ENCODE results near the gene SOX18.
A peak's percentile ranks its signal among the peaks of the same experiment; 100 is the strongest.

The SOX18 gene

DNA sequence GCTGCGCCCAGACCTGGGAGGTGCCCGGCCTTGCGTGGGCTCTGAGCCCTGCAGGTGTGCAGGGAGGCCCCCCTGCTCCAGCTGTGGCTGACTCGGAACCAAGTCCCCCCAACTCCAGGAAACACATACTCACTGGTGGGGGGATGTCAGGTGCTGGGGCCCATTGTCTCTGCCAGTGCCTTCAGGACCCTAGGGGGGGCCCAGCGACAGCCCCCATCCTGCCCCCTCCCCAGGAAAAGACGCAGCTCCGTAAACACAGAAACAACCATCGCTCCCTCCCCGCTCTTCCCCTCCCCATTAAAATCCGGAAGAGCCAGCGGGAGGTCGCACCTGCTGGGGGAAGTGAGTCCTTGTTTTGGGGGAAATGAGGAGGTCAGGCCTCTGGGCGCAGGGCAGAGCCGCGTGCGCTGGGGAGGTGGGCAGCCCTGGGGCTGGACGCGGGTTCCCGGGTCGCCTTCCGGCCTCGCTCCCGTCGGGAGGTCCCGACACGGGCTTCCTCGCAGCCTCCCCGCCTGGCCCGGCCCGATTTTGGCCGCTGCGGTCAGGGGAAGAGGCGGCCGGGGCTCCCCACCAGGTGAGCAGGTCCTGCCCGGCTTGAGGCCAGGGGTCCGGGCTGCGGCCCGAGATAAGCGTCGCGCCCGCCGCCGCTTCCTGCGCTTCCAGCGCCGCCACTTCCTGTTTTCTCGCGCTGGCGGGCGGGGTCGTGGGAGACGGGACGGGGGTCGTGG lies 7.2 kb downstream of the SOX18 start:
- in situ Hi-C loops (cut with MboI; ENCODE audit: low sequenced_read_pairs, unreplicated experiment), result no loop called here
- DNase-seq (ENCODE audit: low spot score), result peak; percentile 64
- TF ChIP-seq, protein P1, sequence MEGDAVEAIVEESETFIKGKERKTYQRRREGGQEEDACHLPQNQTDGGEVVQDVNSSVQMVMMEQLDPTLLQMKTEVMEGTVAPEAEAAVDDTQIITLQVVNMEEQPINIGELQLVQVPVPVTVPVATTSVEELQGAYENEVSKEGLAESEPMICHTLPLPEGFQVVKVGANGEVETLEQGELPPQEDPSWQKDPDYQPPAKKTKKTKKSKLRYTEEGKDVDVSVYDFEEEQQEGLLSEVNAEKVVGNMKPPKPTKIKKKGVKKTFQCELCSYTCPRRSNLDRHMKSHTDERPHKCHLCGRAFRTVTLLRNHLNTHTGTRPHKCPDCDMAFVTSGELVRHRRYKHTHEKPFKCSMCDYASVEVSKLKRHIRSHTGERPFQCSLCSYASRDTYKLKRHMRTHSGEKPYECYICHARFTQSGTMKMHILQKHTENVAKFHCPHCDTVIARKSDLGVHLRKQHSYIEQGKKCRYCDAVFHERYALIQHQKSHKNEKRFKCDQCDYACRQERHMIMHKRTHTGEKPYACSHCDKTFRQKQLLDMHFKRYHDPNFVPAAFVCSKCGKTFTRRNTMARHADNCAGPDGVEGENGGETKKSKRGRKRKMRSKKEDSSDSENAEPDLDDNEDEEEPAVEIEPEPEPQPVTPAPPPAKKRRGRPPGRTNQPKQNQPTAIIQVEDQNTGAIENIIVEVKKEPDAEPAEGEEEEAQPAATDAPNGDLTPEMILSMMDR (IDR thresholded peaks at IDR 0.05; ENCODE audit: borderline replicate concordance, control extremely low read depth, extremely low read depth, insufficient read depth, missing control alignments), result no peak

DNA sequence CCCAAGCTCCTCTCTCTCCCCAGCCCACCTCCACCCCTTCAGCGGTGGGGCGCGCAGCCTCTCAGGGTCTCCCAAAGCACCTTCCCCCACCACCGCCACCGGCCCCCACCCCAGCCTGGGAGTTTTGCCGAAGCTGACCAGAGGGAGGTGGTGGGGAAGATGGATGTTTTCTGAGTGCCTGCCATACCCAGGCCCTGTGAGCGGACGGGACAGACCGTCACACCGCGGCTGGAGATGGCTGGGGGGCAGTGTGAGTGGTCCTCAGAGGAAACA lies 7.7 kb downstream of the SOX18 start:
- no peak for DNase-seq (ENCODE audit: low spot score)
- TF ChIP-seq, protein P1 (IDR thresholded peaks at IDR 0.05; ENCODE audit: borderline replicate concordance, control extremely low read depth, extremely low read depth, insufficient read depth, missing control alignments), result no peak
- in situ Hi-C loops (cut with MboI; ENCODE audit: low sequenced_read_pairs, unreplicated experiment), result no loop called here

DNA sequence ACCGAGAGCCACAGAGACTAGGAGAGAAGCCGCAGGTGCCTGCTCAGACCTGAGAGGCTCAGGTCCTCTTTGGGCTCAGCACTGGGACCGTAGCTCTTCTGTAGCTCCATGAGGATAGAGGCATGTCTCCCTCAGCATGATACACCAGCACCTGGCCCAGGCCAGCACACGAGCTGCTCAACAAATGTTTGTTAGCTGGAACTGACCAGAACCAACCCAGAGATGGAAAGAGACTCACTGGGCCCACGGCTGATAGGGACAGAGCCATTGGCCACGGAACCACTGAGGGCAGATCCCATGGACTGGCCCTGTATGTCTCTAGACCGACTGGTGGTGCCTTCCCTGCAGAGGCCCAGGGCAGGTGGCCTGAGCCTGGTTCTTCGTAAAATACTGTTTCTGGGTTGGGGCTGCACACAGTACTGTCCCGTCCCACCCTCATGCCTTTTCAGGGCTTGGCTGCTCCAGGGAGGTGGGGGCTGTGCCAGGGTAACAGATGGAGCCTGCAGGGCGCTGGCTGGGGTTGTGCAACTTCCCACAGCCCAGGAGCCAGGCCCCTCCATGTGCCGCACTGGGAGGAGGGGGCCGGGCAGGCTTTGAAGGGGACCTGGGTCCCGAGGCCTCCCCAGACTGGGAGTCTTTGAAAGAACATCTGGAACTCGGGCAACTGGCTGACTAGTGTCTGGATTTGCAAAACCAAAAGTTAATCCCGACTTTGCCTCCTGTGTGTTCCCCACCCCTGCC lies 8.2 kb downstream of the SOX18 start:
- in situ Hi-C loops (cut with MboI; ENCODE audit: low sequenced_read_pairs, unreplicated experiment), result no loop called here
- no peak for DNase-seq (ENCODE audit: low spot score)
- TF ChIP-seq, protein P1 (IDR thresholded peaks at IDR 0.05; ENCODE audit: borderline replicate concordance, control extremely low read depth, extremely low read depth, insufficient read depth, missing control alignments), result no peak

DNA sequence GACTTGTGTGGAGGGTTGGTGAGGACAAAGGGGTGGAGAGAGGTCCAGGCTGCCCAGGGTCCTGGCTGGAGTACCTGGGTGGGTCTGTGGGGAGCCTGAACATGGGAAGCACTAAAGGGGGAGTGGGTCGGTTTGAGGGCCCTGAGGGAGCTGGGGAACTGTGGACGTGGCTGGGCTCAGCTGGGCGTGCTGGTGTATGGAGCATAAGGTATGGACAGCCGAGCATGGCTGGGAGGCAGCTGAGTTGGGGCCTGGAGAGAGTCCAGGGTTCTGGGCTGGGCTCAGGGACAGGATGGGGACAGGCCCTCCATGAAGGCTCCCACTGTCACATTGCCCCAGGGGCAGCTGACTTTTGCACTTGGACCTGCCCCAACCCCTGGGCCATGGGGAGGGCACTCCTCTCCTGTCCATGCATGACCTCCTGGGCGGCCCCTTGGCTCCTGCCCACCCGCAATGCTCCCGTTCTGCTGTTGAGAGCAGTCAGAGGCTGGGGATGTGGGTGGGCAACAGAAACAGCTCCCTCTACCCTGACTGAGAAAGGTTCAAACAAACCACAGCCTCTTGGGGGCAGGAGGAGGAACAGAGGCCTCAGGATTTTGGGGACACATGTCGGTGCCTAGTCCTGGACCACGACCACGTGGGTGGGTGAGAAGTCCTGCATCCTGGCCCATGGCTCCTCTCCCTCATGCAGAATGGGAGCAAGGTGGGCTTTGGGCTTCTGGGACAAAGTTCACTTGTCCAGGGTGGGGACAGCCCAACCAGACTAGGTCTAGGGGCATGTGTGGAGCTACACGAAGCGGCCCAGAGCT lies 9.0 kb downstream of the SOX18 start:
- DNase-seq (ENCODE audit: low spot score), result no peak
- in situ Hi-C loops (cut with MboI; ENCODE audit: low sequenced_read_pairs, unreplicated experiment), result no loop called here
- TF ChIP-seq, protein P1 (IDR thresholded peaks at IDR 0.05; ENCODE audit: borderline replicate concordance, control extremely low read depth, extremely low read depth, insufficient read depth, missing control alignments), result no peak

DNA sequence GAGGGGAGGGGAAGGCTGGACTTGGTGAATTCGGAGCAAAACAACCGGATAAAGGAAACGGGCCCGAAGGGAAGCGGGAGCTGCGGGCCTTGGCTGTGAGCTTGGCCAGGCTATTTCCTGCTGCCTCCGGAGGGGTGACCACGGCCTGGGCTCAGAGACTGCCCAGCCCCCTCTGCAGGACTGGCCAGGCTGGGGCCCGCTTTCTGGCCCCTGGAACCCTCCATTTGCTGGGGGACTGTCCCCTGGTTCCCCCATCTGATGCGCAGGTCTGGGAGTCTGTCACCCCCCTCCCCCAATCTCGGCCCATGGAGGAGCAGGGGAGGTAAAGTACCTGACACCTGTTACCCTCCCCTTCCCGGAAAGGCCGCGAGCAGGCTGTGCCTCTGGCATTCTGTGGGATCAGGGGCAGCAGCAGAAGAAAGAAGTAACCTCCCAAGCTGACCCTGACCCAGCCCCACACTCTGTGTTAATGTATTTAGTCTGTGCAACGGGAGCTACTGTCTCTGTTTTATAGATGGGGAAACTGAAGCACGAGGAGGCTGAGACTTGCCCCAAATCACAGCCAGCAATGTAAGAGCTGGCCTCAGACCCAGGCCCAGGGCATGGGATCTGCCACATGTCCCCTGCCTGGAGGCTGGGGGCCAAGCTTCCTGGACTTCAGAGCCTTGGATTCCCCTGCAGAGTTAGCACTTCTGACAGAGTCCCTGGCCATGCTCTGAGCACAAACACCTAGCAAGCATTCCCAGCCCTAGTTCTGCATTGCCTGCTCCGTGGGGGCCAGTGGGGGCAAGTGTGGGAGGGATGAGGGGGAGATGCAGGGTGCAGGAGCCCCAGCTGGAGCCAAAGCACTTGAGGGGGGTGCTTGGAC lies 9.9 kb downstream of the SOX18 start:
- in situ Hi-C loops (cut with MboI; ENCODE audit: low sequenced_read_pairs, unreplicated experiment), result no loop called here
- no peak for DNase-seq (ENCODE audit: low spot score)
- TF ChIP-seq, protein P1 (IDR thresholded peaks at IDR 0.05; ENCODE audit: borderline replicate concordance, control extremely low read depth, extremely low read depth, insufficient read depth, missing control alignments), result no peak
